NOMO-1 (cell line): ENCODE results near the gene ANKS1B.
A peak's percentile ranks its signal among the peaks of the same experiment; 100 is the strongest.
"Not testable (repeated sequence)": the region's sequence is repeated elsewhere in the genome, so short reads cannot be mapped to it uniquely, and the experiment has no call there.

Experiments
- DNase-seq, 2 experiments: peaks; one replicate each; lab custom pipeline; 2025; ENCODE audit not compliant: unreplicated experiment in 2 of 2; lab: John Stamatoyannopoulos, UW

The ANKS1B gene

DNA sequence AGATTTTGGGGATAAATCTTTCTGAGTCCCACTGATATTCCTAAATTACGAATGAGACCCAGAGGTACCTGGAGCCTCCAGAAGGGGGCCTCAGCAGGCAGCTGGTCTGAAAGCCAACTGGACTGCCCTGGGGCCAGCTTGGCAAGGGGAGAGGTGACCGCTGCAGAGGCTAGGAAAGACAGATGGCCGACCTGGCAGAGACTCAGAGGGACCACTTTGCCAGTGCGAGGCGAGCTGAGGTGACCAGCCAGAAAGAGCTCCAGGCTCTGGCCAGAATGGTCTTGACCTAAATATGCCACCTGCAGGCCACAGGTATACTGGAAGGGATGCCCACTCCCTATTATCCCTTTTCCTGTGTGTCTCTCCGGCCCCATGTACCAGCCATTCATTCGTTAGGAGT is 594.0 kb downstream of the ANKS1B start:
- no peak for DNase-seq

DNA sequence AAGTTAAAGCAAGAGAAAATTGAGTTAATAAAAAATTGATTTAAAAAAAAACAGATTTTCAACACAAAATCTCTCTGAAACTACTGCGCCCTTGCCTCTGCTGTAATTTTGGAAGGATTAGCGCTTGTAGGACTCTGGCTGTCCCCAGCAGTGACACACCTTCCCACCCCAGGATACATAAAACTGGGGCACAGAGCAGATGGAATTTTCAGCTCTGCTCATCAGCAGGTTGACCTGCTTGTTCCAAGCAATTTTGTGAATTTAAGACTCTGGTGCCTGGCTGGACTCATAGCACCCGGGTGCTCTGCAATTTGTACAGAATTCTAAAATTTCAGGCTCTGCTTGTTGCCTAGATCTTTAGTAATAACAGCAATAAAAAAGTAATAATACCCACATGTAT is 595.0 kb downstream of the ANKS1B start:
- no peak for DNase-seq

DNA sequence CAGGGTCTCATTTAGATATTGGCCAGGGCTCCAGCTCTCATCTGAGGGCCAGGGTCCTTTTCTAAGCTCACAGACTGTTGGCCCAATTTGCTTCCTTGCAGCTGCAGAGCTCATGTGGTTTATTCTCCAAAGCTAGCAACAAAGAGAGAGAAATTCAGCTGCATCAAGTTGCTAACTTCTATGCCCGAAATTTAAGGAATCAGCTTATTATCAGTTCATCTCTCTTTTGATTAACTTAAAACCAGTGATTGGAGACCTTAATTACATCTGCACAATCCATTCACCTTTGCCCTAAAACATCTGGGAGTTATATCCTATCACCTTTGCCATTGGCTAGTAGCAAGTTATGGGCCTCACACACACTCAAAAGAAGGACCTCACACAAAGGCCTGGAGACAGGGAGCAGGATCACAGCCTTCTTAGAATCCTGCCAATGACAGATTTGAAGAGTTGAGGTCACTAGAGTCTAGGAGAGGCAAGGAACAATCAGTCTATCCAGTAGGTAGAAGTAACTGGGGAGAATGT is 596.0 kb downstream of the ANKS1B start:
- DNase-seq, result no peak

DNA sequence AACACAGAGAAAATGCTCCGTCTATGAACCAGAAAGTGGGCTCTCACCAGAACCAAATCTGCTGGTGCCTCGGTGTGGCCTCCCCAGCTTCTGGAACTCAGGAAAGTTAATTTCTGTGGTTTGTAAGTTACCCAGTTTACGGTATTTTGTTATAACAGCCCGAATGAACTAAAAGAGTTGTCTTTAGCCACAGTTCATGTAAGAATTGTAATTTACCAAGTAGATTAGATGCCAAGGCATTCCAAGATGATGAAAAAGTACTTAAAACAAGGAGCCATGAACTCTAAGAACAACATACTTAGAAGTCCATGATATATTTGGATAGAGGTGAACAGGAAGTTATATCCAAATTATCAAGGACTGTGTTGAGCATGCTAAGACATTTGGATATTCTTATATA is 597.1 kb downstream of the ANKS1B start:
- no peak for DNase-seq

DNA sequence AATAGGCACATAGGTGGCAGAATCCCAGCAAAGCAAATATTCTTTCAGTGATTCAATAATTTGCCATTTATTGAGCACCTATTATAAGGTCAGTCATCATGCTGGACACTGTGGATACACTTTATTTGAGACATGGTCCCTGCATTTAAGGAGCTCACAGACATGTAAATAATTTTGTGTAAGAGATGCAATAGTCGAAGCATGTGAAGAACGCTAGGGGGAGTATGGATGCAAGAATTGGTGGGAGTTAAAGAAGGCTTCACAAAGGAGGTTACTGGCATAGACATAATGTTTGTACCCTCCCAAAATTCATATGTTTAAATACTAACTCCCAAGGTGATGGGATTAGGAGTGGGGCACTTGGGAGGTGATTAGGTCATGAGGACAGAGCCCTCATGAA is 597.8 kb downstream of the ANKS1B start:
- peak; percentile 9 to 26 for DNase-seq

DNA sequence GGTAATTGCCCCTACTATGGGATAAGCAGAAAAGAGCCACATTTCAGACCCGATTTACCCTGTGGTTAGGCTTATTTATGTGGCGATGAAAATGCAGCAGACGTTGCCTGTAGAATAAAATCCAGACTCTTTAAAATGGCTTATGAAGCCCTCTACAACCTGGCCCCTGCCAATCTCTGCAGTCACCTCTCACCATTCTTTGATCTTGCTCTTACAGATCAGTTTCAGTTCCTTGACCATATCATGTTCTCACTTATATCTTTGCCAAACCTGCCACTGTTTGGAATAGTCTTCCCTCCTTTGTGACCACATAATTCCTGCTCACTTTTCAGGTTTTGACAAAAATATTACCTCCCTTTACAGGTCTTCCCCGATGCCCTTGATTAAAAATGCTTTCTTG is 601.5 kb downstream of the ANKS1B start:
- no peak for DNase-seq

DNA sequence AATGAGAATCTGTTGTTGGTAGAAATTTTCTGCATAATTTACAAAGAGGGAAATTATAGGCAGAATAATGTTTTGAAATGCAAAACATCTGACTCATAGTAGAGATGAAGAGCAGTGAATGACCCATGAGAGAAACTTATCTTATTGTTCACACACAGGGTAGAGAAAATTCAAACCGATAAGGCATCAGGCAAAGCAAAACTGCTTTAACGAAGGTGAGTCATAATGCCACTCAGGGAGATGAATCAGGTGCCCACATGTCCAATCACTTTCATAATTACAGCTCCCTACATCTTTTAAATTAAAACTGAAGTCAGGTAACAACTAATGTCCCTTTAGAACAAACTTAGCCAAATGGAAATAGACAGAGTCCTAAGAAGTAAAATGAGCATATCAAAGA is 602.7 kb downstream of the ANKS1B start:
- no peak for DNase-seq

DNA sequence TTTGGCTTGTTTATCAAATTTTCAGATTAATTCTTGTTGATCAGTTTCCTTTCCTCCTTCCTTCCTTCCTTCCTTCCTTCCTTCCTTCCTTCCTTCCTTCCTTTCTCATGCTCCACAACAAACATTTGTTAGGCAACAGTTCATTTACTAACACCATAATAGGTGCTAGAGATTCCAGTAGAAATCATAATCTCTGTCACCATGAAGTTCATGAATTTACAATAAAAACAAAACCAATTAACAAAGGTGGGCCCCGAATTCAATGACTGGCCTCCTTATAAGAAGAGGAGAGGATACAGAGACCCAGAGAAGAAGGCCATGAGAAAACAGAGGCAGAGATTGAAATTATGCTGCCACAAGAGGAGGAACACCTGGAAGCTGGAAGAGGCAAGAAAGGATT is 604.0 kb downstream of the ANKS1B start:
- DNase-seq, result no peak

DNA sequence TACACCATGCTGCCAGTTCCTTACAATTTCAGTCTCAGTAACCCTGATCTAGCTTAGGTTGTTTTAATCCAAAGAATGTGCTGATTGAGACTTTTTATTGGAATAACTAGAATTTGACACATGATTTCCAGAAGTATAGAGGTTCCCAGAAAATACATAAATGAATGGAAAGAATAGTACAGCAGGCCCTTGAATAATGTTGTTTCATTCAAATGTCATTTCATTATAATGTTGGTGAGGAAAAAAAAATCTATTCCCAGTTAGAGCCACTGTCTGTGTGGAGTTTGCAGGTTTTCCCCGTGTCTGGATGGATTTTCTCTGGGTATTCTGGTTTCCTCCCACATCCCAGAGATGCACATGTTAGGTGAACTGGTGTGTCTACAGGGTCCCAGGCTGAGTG is 610.7 kb downstream of the ANKS1B start:
- no peak for DNase-seq

DNA sequence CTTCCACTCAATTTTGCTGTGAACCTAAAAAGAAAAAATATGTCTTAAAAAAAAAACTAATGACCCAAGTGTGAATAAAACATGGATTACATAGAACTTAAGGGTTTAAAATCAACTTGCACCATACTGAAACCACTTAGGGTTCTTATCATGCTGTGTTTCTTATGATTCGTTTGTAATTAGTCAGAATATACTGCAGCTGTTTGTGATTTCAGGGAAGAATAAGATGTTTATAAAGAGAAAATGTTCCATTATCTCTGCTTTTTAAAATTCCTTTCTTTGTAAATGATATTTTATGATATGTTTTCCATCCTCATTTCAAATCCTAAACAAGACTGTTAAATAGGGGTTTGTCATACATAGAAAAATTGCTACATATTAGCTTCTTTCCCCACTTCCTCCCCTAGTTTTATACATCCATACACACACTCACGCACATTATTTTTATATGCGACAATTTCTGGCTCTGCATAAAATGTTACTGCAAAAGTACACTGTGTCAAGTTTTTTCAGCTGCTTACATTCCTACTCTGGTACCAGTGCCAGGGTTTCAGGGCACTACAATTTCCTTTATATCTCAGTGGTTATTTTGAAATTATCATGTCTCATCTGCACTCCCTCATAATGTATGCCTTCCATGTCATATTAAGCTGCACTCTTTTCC is 612.3 kb downstream of the ANKS1B start:
- DNase-seq, result no peak

DNA sequence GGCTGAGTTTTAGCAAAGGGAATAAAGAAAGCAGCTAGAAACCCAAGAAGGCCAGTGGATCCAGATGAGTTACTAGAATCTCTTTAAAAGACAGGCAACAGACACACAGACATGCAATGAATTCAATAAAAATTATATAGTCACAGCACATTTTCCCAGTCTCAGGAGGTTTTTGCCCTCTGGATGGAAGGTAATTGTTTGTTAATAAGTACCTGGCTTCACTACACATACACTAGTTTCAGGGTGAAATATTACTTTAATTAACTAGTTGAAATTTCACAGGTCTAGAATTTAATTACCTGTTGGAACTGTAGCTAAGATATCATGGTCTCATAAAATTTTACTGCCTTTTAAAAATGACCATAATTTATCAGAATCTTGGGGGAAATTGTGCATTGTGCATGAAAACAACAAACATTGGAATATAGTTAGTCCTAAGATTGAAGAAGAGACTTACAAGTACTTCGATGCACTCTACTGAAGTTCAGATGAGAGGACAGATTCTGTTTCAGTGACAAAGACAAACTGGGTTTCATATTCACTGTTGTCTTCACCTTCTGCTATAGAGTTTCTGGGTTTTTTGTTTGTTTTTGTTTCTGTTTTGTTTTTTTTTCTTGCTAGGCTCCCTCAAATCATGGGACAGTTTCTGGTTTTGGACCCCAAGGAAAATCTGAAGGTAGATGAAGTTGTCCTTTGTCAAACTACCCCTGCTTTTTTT is 614.2 kb downstream of the ANKS1B start:
- DNase-seq, result no peak

DNA sequence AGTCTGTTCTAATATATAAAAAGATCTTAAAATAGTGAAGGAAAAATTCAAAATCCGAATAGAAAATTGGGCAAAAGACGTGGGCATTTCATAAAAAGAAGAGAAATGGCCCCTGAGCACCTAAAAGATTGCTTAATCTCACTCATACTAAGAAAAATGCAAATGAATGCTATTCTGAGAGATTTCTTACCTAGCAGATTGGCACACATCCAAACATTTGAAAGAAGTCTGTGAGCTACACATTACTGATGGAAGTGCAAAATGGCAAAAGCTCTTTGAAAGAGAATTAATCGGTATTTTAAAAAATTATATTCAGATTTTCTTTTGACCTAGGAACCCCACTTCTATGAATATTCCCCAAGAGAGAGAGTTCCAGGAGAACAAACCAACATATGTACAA is 617.6 kb downstream of the ANKS1B start:
- DNase-seq, result no peak

DNA sequence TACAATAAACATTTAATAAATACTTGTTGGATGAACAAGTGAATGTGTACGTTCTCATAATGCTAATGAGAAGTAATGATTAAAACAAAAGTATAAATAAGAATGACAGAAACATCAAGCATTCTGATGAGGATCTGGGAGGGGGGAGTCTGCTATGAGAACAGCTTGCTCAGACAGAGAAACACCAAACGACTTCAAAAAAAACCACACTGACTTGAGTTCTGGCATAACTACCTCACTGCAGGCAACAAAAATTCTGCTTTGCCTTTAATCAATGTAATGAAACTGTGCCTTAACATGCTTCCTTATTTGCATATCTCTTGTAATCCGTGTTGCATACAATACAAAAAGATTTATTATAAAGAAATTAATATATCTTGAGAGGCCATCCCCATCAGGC is 632.5 kb downstream of the ANKS1B start:
- DNase-seq, result no peak

DNA sequence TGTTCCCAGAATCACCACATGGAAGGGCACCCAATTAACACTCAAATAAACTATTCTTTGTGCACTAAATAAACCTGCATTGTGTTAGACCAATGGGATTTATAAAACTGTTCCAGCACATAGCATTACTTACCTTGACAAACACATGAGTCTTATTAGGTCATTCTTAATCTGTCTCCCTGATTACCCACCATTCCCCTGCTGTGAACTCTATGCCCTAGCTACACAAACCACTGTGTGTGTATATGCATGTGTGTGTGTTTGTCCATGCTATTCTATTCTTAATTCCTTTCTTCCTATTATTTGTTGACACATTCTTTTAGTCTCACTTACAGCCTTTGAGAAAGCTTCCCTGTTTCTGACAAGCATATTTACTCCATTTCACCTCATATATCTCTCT is 640.8 kb downstream of the ANKS1B start:
- DNase-seq, result no peak

DNA sequence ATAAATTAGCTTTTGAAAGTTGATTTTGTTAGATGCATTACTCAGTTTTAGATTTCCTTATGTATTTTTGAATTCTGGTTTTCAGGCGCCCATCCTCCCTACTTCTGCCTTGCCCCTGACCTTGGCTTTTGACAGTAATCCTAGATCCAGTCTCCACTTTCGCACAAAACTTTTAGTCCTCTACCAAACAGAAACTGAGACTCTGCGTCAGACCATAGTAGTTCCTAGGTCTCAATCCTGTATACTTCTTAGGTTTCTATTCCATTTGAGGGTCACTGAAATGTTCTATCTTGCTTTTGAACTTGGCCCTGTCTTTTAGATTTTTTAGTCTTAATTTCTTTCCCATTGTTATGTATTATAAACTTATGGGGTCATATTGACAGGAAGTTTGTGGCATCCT is 645.1 kb downstream of the ANKS1B start:
- DNase-seq, result no peak

DNA sequence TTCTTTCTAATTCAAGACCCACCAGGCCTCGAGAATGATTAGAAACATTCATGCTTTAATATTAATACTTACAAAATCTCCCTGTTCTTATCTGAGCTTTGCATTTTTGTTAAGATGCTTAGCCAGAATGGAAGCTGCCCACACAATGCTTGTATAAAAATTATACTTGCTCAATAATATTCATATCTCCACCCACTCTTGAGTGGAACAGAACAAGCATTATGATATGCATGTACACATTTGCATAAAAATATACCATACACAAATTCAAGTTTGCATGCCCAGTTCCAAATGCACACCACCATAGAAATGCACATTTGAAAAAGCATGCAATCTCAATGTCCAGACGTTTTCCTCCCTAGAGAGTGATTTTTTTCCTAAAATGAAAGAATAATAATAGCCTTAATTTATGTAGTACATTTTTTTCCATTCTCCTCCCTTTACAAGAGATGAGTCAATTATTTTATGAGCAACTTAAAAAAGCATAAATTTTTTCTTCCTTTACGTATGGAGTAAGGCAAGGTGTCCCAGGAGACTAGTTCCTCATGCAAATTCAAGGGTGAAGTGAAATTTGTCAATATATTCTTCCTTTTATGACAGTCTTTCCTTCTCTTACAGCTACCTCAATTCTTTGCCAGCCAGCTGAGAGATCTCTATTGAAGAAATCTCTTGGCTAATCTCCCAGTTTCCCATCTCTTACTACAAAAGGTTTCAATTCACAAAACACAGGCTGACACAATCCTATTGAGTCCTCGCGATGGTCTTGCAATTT is 650.3 kb downstream of the ANKS1B start:
- no peak for DNase-seq

DNA sequence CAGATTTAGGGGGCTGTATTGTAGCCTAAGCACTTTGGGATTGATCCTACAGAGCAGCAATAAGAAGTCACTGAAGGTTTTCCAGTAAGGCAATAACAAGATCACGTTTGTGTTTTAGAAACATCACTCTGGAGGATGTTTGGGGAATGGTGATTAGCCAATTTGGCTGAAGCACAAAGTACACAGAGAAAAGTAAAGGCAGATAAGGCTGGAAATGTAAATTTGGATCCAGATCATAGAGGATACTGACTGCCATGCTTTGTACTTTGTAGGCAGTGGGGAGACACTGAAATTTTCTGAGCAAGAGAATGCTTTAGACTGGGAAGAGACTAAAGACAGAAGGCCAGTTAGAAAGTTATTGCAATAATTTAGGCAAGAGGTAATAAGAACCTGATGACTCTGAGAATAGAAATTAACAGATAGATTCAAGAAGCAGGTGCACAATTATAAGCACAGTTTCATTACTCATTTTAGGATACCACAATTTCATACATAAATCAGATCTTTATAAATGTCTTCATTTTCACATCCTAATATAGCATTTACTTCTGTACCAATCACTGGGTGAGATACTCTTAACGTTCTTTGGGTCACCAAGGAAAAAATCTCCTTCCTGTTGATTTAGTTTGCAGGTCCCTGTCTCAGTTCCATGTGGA is 651.7 kb downstream of the ANKS1B start:
- DNase-seq, result no peak

DNA sequence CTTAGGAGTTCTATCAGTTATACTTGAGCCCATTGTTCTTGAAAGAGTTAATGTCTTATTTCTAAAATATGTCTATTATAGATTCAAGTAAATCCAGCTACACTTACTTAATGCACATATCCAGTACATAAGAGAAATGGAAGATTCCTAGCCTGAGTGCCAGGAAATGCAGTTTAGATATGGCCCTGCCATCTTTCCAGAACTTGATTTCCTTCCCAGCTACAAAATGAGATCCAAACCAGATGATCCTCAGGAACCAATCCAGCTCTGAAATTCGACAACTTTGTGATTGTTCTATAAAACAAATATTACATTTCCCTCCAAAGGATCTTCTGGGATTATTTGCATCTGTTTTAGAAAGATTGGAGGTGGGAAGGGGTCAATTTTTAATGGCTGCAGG is 654.5 kb downstream of the ANKS1B start:
- no peak for DNase-seq

DNA sequence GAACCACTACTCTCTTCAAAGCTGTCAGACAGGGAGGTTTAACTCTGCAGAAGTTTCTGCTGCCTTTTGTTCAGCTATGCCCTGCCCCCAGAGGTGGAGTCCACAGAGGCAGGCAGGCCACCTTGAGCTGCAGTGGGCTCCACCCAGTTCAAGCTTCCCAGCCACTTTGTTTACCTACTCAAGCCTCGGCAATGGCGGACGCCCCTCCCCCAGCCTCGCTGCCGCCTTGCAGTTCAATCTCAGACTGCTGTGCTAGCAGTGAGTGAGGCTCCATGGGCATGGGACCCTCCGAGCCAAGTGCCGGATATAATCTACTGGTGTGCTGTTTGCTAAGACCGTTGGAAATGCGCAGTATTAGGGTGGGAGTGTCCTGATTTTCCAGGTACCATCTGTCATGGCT is 663.5 kb downstream of the ANKS1B start:
- DNase-seq, result not testable (repeated sequence)

DNA sequence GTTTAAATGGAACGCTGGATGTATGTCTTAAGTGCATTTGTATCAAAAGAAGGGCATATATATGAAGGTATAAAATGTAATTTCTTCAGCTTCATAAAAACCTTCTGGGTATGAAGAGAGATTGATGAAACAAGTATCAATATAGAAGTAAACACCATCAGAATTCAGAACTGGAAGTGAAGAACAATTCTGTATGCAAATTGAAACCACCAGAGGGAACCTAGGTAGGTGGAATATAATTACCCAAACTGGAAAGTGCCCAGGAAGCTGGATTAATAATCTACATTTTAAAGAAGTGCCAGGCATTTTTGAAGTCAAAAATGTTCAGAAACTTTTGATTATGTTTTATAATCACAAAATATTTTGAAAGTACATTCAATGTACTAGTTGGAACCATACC is 673.4 kb downstream of the ANKS1B start:
- no peak for DNase-seq

DNA sequence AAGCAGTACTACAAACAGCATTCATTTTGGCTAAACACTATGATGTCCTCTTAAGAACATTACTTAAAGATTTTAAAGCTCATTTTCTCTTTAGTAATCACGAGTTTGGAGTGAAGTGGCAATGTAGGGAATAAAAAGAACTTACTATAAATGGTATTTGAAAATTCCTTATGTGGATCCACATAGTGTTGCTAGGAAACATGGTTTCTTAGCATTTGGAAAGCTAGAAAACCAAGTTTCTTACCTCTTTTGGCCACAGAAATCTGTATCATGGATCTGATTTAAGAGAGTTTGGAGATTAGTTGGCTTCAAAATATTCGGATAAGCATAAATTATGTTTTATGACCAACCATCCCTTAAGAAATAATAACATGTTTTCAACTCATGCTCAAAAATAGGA is 674.9 kb downstream of the ANKS1B start:
- no peak for DNase-seq
